Mononuclear cell (primary cell): Measurements from ENCODE around the gene MAP7. TPM values are rescaled to one million over a fixed set of nuclear protein-coding genes. Genes with fewer than 3 reads are reported as not detected.
"Not testable (repeated sequence)": the region's sequence is repeated elsewhere in the genome, so short reads cannot be mapped to it uniquely, and the experiment has no call there.

Experiments
- H3K27me3 ChIP-seq: 2 replicates; pipeline ENCODE4 v1.6.0; 2011; ENCODE audit warnings: low read length, control low read depth; ENCODE audit not compliant: insufficient read depth
- H3K4me1 ChIP-seq: 2 replicates; pipeline ENCODE4 v1.5.1; 2011; ENCODE audit warnings: mild to moderate bottlenecking, low read length, control low read depth; ENCODE audit not compliant: insufficient read depth
- H3K4me3 ChIP-seq: 2 replicates; pipeline ENCODE4 v1.5.1; 2011; ENCODE audit warnings: mild to moderate bottlenecking, low read length, moderate library complexity
- H3K9me3 ChIP-seq: 2 replicates; pipeline ENCODE4 v1.5.1; 2011; ENCODE audit warnings: low read depth, mild to moderate bottlenecking, control low read depth, low read length
- total RNA-seq: library from RNA; depleted of rRNA; stranded (reverse); fragments of >200 nt; gene quantifications from one replicate; pipeline ENCODE4 v1.2.3, GENCODE V29; 2012

The MAP7 gene
- total RNA-seq, 1 donor, result 0.31 TPM

DNA sequence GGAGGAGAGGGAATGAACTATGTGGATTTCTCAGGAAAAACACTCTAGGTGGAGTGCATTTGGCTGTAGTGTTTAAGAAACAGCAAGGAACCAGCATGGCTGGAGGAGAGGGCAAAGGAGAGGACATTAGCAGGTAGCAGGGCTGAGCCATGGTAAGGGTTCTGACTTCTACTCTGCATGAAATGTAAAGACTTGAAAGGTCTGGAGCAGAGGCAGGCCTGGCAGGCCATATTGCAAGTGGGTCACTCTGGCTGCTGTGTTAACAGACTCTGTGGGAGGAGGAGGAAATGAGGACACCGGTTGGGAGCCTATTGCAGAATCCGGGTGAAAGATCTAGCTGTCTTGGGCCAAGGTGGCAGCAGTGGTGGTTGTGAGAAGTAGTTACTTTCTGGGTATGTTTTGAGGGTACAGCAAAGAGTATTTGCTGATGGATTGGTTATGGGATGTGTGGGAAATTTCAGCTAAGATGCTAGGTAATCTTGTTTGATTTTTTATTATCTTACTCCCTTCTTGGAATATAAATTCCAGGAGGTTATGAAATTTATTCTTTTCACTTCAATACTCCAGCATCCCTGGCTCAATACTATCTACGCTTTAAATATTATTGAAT lies 144.7 kb downstream of the MAP7 start:
- Histone ChIP-seq H3K4me1 (peaks cover 16% of the 10 kb centered on the region), H3K9me3 (no peaks in the 10 kb centered on the region), H3K27me3 (no peaks in the 10 kb centered on the region)

DNA sequence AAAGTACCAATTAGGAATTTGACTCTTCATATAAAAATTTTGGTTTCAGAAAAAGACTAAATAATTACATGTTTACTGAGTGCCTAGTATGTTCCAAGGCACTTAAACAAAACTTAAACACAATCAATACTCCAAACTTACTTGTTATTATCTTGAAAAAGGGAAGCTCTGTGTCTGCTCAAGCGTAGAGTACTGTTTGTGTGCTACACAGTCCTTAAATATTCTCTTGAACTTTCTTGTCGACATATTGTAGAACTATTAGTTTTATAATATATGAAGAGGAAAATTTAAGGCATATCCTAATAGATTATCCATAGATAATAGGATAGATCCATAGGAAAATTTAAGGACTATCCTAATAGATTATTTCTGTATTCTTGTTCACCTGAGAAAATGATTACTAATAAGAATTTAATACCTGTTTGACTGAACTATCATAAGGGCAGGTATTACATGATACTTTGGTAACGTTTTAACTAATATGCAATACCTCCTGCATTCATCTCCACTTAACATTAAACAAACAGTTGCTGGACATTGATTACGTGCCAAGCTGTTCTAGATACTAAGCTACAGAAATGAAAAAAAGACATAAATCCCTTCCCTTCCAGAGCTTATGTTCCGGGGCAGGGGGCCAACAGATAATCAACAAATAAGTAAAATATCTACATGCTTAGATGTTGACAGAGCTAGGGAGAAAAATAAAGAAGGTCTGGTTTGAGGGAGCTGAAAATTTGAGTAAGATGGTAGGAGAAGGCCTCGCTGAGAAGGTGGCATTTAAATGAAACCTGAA lies 145.4 kb downstream of the MAP7 start:
- H3K9me3 ChIP-seq, result no peaks in the 10 kb centered on the region
- no peak overlapping the region for H3K4me3 ChIP-seq
- H3K4me1 ChIP-seq, result peaks cover 16% of the 10 kb centered on the region
- H3K27me3 ChIP-seq, result no peaks in the 10 kb centered on the region

More for the DNA sequence above, 144.7 kb downstream of the MAP7 start:
- H3K4me3 ChIP-seq, result no peak overlapping the region

DNA sequence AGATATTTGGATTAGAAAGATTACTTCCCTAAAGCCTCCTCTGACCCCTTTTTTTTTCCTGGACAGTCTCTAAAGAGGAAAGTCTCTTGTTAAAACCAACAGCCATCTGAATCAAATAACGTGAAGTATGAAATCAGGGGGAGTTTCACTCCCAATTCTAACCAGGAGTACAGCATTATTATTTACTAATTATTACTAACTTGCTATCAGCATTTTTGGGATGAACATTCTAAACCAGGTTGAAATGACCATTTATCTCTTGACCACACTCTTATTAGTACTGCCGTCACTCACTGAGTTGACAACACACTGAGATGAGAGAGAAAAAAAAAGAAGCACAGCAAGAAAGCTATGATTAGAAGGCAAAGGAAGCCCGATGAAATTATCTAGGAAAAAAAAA lies 146.2 kb downstream of the MAP7 start:
- Histone ChIP-seq H3K27me3 (no peaks in the 10 kb centered on the region), H3K9me3 (no peaks in the 10 kb centered on the region), H3K4me1 (peaks cover 16% of the 10 kb centered on the region), H3K4me3 (no peak overlapping the region)

DNA sequence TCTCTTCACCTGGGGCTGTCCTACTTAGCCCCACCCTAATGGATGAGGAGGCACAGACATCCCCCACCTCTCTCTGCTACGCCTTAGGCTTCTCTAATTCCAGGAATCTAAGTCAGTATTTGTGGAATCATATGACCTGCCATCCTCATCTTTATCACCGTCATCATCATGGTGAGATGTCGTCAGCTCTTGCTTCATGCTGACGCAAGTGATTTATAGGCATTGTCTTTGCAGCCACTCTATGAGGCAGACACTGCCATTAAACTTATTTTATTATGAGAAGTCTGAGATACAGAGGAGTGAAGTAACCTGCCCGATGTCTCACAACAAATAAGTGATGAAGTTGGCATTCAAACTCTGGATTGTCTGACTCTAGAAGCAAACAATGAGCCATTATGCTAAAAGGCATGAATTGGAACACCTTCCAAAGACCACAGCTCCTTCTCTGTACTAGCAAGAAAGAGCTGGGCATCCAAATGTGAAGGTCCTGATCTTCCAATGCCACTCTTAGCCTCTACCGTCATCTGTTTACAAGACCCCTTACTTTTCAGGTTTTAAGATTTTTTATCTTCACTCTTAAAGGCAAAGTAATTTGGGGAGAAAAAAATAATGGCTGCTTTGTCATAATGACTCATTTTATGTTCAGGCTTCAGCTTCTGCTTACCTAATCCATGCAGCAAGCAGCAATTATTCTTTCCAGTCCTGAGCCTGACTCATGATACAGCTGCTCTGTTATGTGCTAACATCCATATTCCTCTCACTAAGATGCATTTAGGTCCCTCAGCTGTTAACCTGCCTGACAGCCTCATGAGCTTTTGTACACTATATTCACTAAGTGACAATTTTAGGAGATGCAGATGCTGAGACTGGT lies 146.9 kb downstream of the MAP7 start:
- H3K4me3 ChIP-seq, result no peak overlapping the region
- no peaks in the 10 kb centered on the region for H3K27me3 ChIP-seq
- no peaks in the 10 kb centered on the region for H3K9me3 ChIP-seq

DNA sequence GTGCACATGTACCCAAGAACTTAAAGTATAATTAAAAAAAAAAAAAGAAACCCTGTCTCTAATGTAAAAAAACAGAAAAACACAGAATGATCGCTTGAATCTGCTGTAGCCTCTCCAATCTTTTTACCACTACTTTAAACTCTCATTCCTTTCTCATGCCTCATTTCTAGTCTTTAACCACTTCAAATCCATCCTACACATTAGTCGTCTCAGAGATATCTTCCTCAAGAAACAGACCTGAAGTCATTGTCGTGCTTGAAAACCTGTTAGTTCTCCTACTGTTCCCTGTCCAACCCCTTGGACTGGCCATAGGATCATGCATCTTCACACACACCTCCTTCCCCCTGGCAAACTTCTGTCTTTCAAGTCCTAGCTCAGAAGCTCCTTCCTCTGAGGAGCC lies 148.5 kb downstream of the MAP7 start:
- Histone ChIP-seq H3K4me3 (no peak overlapping the region), H3K27me3 (no peaks in the 10 kb centered on the region), H3K4me1 (peaks cover 6% of the 10 kb centered on the region), H3K9me3 (no peaks in the 10 kb centered on the region)

More for the DNA sequence above, 146.9 kb downstream of the MAP7 start:
- peaks cover 15% of the 10 kb centered on the region for H3K4me1 ChIP-seq

DNA sequence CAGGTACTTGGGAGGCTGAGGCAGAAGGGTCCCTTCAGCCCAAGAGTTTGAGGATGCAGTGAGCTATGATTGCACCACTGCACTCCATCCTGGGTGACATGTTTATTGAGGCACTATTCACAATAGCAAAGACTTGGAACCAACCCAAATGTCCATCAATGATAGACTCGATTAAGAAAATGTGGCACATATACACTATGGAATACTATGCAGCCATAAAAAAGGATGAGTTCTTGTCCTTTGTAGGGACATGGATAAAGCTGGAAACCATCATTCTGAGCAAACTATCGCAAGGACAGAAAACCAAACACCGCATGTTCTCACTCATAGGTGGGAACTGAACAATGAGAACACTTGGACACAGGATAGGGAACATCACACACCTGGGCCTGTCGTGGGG lies 149.0 kb downstream of the MAP7 start:
- H3K9me3 ChIP-seq, H3K4me3 ChIP-seq: not testable (repeated sequence)

DNA sequence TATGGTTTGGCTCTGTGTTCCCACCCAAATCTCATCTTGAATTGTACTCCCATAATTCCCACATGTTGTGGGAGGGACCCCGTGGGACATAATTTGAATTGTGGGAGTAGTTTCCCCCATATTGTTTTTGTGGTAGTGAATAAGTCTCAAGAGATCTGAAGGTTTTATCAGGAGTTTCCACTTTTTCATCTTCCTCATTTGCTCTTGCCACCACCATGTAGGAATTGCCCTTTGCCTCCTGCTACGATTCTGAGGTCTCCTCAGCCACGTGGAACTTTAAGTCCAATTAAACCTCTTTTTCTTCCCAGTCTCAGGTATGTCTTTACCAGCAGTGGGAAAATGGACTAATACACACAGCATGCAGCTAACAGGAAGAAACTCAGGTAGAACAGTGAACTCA lies 151.8 kb downstream of the MAP7 start:
- Histone ChIP-seq H3K4me1 (no peaks in the 10 kb centered on the region), H3K9me3 (no peaks in the 10 kb centered on the region), H3K4me3 (no peak overlapping the region), H3K27me3 (no peaks in the 10 kb centered on the region)

More for the DNA sequence above, 149.0 kb downstream of the MAP7 start:
- H3K4me1 ChIP-seq, H3K27me3 ChIP-seq: not testable (repeated sequence)

DNA sequence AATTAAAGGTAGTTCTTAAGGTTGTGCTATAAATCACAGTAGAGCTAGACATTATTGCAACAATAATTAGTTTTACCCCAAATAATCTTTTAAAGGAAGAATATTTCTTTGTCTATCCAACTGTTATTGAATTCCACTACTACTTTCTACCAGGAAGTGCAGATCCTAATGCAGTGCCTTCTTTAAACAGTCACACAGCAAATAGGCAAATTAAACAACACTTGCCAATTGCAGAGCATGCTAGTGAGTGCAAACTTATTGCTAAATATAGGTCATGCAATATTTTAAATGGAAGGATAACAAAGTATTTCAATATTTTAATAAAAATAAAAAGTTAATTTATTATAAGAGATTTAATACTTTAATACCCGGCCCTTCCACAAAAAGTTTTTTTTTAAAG lies 153.3 kb downstream of the MAP7 start:
- Histone ChIP-seq H3K4me3 (no peak overlapping the region), H3K4me1 (no peaks in the 10 kb centered on the region), H3K9me3 (no peaks in the 10 kb centered on the region), H3K27me3 (no peaks in the 10 kb centered on the region)

DNA sequence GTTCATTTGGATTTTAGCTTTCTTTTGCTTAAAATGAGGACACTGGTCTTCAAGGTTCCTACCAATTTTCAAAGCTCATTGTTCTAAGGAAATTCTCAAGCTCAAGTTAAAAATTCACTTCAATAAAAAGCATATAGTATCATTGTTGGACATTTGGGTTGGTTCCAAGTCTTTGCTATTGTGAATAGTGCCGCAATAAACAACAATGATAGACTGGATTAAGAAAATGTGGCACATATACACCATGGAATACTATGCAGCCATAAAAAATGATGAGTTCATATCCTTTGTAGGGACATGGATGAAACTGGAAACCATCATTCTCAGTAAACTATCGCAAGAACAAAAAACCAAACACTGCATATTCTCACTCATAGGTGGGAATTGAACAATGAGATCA lies 159.3 kb downstream of the MAP7 start:
- H3K4me3 ChIP-seq, H3K27me3 ChIP-seq, H3K9me3 ChIP-seq, H3K4me1 ChIP-seq: not testable (repeated sequence)

DNA sequence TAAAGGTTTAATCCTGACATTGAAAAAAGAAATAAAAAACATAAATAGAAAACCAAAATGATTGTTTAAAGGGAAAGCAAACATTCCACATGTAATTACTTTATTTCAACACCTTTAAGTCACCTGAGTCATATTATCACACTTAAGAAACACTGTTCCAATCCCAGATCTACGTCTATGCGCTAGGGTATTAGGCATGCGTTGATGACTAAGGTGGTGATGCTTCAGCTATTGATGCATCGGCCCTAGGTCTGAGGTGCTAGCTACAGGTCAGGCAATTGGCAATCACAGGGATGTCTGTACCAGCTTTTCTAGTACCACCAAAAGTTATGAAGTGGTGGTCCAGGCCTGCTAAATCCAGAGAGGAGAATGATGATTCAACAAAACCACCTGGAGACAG lies 162.9 kb downstream of the MAP7 start:
- Histone ChIP-seq H3K9me3 (no peaks in the 10 kb centered on the region), H3K4me1 (no peaks in the 10 kb centered on the region), H3K4me3 (no peak overlapping the region), H3K27me3 (no peaks in the 10 kb centered on the region)

DNA sequence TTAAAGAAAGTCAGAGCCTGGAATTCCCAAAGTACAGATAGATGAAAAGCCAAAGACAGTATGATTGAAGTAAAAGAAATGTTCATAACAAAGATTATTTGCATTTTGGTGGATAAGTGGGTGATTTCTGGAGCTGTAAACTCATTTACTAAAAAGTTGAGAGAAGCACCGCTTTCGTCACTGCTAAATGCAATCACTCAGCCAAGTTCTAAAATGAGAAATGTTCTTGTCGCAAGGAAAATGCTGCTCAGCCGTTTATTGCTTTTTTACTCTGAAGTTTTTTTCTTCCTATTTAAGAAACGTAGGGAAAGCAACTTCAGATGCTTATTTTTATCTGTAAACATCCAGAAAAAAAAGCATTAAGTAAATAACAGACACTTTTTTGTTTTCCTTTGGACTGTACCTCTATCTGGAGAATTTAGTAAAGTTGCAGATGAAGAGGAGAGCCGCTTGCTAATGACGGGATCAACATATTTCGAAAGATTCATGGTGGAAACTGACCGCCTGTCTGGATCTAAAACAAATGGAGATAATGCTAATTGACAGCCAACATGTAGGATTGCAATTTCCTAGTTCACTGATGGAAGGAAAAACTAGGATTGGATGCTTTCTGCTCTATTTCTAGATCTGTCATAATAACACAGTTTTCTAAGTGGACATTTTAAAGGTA lies 166.8 kb downstream of the MAP7 start:
- Histone ChIP-seq H3K4me1 (no peaks in the 10 kb centered on the region), H3K4me3 (no peak overlapping the region), H3K27me3 (no peaks in the 10 kb centered on the region), H3K9me3 (no peaks in the 10 kb centered on the region)

DNA sequence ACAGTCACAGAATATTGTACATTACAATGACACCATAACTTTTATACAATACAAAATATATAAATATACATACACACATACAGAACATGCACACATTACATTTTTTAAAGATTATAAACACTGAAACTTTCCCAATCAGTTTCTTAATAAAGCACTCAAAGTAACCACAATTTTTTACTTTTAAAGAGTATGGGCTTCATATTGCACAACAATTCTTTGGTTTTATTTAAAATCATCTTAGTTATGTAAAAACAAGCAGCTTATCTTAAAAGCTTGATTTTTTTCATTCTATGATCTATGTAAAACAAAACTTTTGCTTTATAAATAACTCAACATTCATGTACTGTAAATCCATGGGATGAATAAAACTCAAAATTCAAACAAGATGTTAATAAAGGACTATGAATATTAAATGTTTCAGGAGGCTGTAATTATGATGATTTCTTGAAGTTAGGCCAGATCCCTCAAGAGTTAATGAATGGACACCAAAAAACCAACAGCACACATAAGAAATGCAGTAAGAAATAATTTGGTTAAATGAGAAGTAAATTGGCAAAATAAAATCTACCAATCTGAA lies 167.5 kb downstream of the MAP7 start:
- no peaks in the 10 kb centered on the region for H3K9me3 ChIP-seq

DNA sequence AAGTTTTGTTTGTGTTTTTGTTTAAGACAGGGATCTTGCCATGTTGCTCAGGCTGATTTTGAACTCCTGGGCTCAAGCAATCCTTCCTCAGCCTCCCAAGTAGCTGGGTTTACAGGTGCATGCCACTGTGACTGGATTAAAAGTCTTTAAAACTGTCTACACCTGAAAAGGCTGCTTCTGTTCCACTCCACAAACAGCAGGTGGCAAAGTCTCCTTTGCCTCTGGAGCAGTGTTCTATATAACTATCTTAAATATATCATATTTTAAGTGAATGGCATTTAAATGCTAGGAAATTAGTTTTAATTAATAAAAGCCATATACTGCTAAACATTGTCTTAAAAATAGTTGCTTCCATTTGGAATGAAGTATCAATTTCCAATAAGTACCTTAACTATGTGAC lies 171.3 kb downstream of the MAP7 start:
- Histone ChIP-seq H3K4me3 (no peak overlapping the region), H3K4me1 (no peaks in the 10 kb centered on the region), H3K9me3 (no peaks in the 10 kb centered on the region), H3K27me3 (no peaks in the 10 kb centered on the region)

More for the DNA sequence above, 167.5 kb downstream of the MAP7 start:
- Histone ChIP-seq H3K4me1 (no peaks in the 10 kb centered on the region), H3K4me3 (no peak overlapping the region), H3K27me3 (no peaks in the 10 kb centered on the region)

DNA sequence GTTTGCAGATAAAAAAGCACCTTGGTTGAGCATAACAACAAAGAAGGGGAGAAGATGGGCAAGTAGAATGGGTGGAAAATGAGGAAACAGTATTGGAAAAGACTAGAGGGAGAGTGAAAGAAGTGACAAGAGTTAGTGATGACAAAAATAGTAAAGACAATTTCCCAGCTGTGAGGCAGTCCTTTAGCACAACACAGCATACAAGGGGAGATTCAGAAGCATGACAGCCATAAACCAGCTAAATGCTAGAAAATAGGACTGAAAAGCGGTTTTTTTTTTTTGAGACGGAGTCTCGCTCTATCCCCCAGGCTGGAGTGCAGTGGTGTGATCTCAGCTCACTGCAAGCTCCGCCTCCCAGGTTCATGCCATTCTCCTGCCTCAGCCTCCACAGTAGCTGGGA lies 174.4 kb downstream of the MAP7 start:
- H3K4me3 ChIP-seq, H3K27me3 ChIP-seq, H3K4me1 ChIP-seq, H3K9me3 ChIP-seq: not testable (repeated sequence)
